Uterus (tissue), 2 donors: ENCODE measurements around the gene RPS6KA2.

Source experiments
- POLR2A ChIP-seq, 2 donors: fragments of 450-650 bp; IDR thresholded peaks; one replicate each; pipeline ENCODE4 v1.6.1; 2016; ENCODE audit warnings: antibody characterized with exemption in 2 of 2, mild to moderate bottlenecking in 1 of 2, moderate library complexity in 1 of 2
- TF ChIP-seq, protein P1 (sequence below), 4 experiments: fragments of 200-600 bp in 2 of 4; fragments of 450-650 bp in 2 of 4; sonication (generic) in 2 of 4; IDR thresholded peaks; one replicate each; pipeline ENCODE4 v1.5.1; 2016 to 2019; ENCODE audit warnings: antibody characterized with exemption in 4 of 4, mild to moderate bottlenecking in 2 of 4, moderate library complexity in 1 of 4

DNA sequence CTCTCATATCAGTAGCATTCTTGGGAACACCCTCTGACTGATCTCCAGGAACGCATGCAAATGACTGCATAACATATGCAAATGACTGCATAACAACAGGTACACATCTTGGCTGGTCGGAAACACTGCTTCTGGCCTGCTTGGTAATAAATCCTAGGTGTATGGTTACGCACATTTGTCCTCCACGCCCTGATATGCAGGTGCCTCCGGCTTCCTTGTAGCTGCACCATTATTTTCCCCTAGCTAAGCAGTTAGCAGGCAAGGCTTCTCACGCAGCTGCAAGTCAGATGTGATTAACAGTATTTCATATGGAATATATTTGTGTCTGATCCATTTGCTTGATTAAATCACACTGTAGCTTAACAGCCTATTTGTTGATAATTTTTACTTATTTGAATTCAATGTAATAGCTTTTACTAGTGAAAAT, 5.9 kb downstream of the RPS6KA2 start:
- TF ChIP-seq, protein P1, sequence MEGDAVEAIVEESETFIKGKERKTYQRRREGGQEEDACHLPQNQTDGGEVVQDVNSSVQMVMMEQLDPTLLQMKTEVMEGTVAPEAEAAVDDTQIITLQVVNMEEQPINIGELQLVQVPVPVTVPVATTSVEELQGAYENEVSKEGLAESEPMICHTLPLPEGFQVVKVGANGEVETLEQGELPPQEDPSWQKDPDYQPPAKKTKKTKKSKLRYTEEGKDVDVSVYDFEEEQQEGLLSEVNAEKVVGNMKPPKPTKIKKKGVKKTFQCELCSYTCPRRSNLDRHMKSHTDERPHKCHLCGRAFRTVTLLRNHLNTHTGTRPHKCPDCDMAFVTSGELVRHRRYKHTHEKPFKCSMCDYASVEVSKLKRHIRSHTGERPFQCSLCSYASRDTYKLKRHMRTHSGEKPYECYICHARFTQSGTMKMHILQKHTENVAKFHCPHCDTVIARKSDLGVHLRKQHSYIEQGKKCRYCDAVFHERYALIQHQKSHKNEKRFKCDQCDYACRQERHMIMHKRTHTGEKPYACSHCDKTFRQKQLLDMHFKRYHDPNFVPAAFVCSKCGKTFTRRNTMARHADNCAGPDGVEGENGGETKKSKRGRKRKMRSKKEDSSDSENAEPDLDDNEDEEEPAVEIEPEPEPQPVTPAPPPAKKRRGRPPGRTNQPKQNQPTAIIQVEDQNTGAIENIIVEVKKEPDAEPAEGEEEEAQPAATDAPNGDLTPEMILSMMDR (IDR thresholded peaks at IDR 0.05) = no peak
- no peak for TF ChIP-seq POLR2A (IDR thresholded peaks at IDR 0.05)
